ENCODE measurements around the gene MAP4K2. TPM values are rescaled to one million over a fixed set of nuclear protein-coding genes. Genes with fewer than 3 reads are reported as not detected.

Gene MAP4K2
- total and polyA plus RNA-seq, 9 of the 15 experiments (the other 6 are each of a cell fraction or from before 2014, with no cell fraction given) = 0.13 to 14.5 (median 7.3) TPM

DNA sequence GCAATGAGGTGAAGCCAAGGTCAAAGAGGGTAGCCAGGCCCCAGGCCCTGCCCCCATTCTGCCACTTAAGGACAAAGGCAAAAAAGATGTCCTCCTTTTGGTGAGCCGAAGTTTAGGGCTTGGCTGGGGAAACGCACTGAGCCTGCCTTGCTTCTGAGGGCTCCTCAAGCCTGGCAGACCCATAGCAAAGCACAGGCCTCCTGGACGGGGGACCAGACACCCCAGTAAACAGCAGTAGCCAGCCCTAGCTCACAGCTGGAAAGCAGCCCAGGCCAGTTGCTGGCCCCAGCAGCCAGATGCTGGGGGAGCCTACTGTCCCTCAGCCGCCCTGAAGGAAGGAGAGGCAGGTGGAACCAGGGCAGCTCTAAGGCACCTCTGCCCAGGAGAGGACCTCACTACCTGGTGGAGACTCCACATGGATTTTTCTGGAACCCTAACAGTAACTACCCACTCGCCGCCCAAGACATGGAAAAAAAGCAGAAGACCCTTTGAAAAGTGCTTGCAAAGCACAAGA is 39.4 kb downstream of the MAP4K2 start:
- H3K4me2 ChIP-seq (ENCODE audit: insufficient read depth, low read length) = no peak overlapping the region
- ChIA-PET POLR2A (interaction anchor here (0.9 to 7.9 kb wide), 5 partner anchors 11 to 116 kb away, joined by 3 to 168 read pairs (median 5); partner anchors contain the start of gene SF1), CTCF (ENCODE audit: low intra/inter-chr PET ratio) (no interaction called here)
- H3K4me1 ChIP-seq (replicated peaks in 1 of 2; ENCODE audit: control insufficient read depth in 2 of 2, insufficient read depth in 2 of 2, low read length in 2 of 2) = peaks cover 16 to 65% of the 10 kb centered on the region in 2 experiments
- peaks cover 14% of the 10 kb centered on the region for H3K79me2 ChIP-seq (ENCODE audit: control insufficient read depth, insufficient read depth, low read length)
- H2AFZ ChIP-seq (ENCODE audit: low read depth, low read length) = no peak overlapping the region
- DNase-seq (ENCODE audit: extremely low read depth in 1 of 4, low spot score in 3 of 4) (peak in 1 of 4 experiments; percentile 4), FAIRE-seq (no peak), ATAC-seq (peak; percentile 2)
- no TSS peak for BruUV-seq (replicated peaks)
- intact Hi-C loops (cut with micrococcal nuclease) (no loop called here), in situ Hi-C loops (cut with MboI) (no loop called here)
- peaks cover 66% of the 10 kb centered on the region for H3K36me3 ChIP-seq (ENCODE audit: control insufficient read depth, insufficient read depth, low read length)
- peak overlapping the region; percentile 62; the same call in 2 of the 3 replicates for H3K27ac ChIP-seq (ENCODE audit: extremely low read depth, low read depth, low read length)
- H3K4me3 ChIP-seq = no peak overlapping the region
- peaks cover 38% of the 10 kb centered on the region for H4K20me1 ChIP-seq (replicated peaks; ENCODE audit: control insufficient read depth, insufficient read depth, low read length)
- peaks cover 10% of the 10 kb centered on the region for H3K9me1 ChIP-seq (ENCODE audit: control insufficient read depth, insufficient read depth, low read length)
- H3K9me3 ChIP-seq (replicated peaks; ENCODE audit: control insufficient read depth, insufficient read depth, low read depth, low read length) = no peaks in the 10 kb centered on the region
- TF ChIP-seq, protein P1, sequence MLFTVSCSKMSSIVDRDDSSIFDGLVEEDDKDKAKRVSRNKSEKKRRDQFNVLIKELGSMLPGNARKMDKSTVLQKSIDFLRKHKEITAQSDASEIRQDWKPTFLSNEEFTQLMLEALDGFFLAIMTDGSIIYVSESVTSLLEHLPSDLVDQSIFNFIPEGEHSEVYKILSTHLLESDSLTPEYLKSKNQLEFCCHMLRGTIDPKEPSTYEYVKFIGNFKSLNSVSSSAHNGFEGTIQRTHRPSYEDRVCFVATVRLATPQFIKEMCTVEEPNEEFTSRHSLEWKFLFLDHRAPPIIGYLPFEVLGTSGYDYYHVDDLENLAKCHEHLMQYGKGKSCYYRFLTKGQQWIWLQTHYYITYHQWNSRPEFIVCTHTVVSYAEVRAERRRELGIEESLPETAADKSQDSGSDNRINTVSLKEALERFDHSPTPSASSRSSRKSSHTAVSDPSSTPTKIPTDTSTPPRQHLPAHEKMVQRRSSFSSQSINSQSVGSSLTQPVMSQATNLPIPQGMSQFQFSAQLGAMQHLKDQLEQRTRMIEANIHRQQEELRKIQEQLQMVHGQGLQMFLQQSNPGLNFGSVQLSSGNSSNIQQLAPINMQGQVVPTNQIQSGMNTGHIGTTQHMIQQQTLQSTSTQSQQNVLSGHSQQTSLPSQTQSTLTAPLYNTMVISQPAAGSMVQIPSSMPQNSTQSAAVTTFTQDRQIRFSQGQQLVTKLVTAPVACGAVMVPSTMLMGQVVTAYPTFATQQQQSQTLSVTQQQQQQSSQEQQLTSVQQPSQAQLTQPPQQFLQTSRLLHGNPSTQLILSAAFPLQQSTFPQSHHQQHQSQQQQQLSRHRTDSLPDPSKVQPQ (CRISPR knock-in tag; IDR thresholded peaks at IDR 0.05; ENCODE audit: borderline replicate concordance) = no peak
- TF ChIP-seq ZNF830 (CRISPR knock-in tag; IDR thresholded peaks at IDR 0.05) (no peak), HDAC6 (IDR thresholded peaks at IDR 0.05; ENCODE audit: low read depth, low read length) (no peak), TCF3 (CRISPR knock-in tag; IDR thresholded peaks at IDR 0.05) (0 out of 2 replicates have a peak, but pooled peaks have one; percentile 0), POLR2A (conservative IDR thresholded peaks at IDR 0.05) (peak; percentile 35), RBFOX2 (IDR thresholded peaks at IDR 0.05; ENCODE audit: low read depth, low read length) (peak; percentile 52; the same call in 1 of the 2 replicates), POLR2G (IDR thresholded peaks at IDR 0.05; ENCODE audit: low read depth, low read length) (peak; percentile 69), ZNF197 (CRISPR knock-in tag; IDR thresholded peaks at IDR 0.05; ENCODE audit: low read depth) (no peak), ZBTB7A (IDR thresholded peaks at IDR 0.05; ENCODE audit: borderline replicate concordance, control insufficient read depth, low read depth, low read length) (no peak), SUPT5H (IDR thresholded peaks at IDR 0.05) (peak; percentile 40), FIP1L1 (IDR thresholded peaks at IDR 0.05; ENCODE audit: low read depth, low read length, poor library complexity, severe bottlenecking) (no peak), EP300 (IDR thresholded peaks at IDR 0.05; ENCODE audit: low read length) (no peak)
- TF ChIP-seq, protein P2, sequence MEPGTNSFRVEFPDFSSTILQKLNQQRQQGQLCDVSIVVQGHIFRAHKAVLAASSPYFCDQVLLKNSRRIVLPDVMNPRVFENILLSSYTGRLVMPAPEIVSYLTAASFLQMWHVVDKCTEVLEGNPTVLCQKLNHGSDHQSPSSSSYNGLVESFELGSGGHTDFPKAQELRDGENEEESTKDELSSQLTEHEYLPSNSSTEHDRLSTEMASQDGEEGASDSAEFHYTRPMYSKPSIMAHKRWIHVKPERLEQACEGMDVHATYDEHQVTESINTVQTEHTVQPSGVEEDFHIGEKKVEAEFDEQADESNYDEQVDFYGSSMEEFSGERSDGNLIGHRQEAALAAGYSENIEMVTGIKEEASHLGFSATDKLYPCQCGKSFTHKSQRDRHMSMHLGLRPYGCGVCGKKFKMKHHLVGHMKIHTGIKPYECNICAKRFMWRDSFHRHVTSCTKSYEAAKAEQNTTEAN (CRISPR knock-in tag; IDR thresholded peaks at IDR 0.05) = no peak
- TF ChIP-seq, protein P3, sequence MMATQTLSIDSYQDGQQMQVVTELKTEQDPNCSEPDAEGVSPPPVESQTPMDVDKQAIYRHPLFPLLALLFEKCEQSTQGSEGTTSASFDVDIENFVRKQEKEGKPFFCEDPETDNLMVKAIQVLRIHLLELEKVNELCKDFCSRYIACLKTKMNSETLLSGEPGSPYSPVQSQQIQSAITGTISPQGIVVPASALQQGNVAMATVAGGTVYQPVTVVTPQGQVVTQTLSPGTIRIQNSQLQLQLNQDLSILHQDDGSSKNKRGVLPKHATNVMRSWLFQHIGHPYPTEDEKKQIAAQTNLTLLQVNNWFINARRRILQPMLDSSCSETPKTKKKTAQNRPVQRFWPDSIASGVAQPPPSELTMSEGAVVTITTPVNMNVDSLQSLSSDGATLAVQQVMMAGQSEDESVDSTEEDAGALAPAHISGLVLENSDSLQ (IDR thresholded peaks at IDR 0.05) = no peak
- WGBS (ENCODE audit: insufficient coverage, low coverage, missing lambda C conversion rate) = 94% methylated on average over 5 of the region's 6 CpGs
- H3K27me3 ChIP-seq (ENCODE audit: control insufficient read depth in 2 of 2, insufficient read depth in 2 of 2, low read length in 2 of 2) = no peaks in the 10 kb centered on the region
- peak overlapping the region in 1 of 2 experiments; percentile 66; a peak in 2 of 4 replicates for H3K9ac ChIP-seq (ENCODE audit: insufficient read depth in 1 of 2, low read depth in 2 of 2, low read length in 2 of 2)

Data from K562 (cell line).